OCI-LY1 (cell line): Measurements from ENCODE around the gene MED15.

Experiments
- EZH2 ChIP-seq: fragments of 200-600 bp; sonication (generic), shearing (Covaris generic); IDR thresholded peaks from 2 replicates; pipeline ENCODE4 v1.8.0; 2017; ENCODE audit warnings: borderline replicate concordance, mixed run types, mild to moderate bottlenecking, antibody characterized with exemption, low read length, moderate library complexity, mixed read lengths
- TF ChIP-seq, protein P1 (sequence below): fragments of 200-600 bp; sonication (generic), shearing (Covaris generic); IDR thresholded peaks from 2 replicates; pipeline ENCODE4 v1.5.1; 2017; ENCODE audit warnings: mild to moderate bottlenecking, antibody characterized with exemption, low read length, moderate library complexity, mixed read lengths

DNA sequence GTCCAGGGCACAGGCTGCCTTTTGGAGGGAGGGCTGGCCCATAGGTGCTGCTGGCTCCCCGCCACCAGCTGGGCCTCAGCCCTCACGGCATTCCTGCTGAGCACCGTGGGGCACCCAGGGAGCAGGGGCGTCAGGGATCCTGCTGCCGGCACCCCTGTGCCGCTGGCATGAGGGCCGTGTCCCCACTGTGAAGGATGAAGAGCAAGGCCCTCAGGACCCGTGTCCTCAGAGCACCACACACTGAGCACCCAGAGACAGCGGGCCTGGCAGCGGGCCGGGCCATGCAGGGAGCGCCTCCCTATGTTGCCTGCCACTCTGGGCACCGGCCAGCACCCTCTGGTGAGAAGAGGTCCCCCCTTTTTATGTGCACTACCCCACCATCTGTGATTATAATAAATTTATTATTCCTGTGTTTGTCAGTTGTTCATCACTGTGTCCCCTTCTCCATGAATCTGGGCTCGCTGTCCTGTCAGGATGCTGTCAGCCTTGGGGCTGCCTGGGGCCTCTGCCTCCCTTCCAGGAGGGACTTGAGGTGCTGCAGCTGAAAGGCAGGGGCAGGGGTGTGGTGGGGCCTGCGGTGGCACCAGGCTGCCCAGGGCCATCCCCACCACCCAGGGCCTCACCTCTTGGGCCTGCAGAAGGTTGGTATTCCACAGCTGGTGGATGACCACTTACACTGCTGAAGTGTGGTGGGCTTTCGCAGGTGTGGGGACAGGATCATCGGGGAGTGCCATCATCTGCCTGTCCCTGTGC lies 80.0 kb downstream of the MED15 start:
- TF ChIP-seq, protein P1, sequence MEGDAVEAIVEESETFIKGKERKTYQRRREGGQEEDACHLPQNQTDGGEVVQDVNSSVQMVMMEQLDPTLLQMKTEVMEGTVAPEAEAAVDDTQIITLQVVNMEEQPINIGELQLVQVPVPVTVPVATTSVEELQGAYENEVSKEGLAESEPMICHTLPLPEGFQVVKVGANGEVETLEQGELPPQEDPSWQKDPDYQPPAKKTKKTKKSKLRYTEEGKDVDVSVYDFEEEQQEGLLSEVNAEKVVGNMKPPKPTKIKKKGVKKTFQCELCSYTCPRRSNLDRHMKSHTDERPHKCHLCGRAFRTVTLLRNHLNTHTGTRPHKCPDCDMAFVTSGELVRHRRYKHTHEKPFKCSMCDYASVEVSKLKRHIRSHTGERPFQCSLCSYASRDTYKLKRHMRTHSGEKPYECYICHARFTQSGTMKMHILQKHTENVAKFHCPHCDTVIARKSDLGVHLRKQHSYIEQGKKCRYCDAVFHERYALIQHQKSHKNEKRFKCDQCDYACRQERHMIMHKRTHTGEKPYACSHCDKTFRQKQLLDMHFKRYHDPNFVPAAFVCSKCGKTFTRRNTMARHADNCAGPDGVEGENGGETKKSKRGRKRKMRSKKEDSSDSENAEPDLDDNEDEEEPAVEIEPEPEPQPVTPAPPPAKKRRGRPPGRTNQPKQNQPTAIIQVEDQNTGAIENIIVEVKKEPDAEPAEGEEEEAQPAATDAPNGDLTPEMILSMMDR, result no peak
- TF ChIP-seq EZH2, result no peak
